CD4-positive, alpha-beta T cell treated with Interleukin-6 for 4 hours (primary cell): ENCODE results near the gene RPL7A.

Experiments
- DNase-seq: peaks from one replicate; pipeline ENCODE4 v3.0.0-alpha.2; 2020; ENCODE audit warnings: mixed read lengths

The RPL7A gene

GRCh38 chr9:133349965-133350616, 2.1 kb downstream of the RPL7A start:
- DNase-seq: no peak

DNA sequence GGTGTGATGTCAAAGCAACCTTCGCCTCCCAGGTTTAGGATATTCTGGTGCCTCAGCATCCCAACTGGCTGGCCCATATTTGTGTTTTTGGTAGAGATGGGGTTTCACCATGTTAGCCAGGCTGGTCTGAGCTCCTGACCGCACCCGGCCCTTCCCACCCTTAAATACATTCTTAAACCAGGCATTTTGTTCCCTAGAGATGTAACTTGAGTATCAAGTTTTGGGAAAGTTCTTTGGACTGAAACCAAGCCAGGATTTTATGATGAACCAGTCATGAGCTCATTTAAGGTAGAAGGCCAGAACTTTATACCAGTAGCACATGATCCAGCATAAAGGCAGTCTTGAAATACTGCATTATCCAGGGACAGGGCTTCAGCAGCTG, 3.5 kb downstream of the RPL7A start:
- no peak for DNase-seq

GRCh38 chr9:133351908-133352634, 4.1 kb downstream of the RPL7A start:
- DNase-seq: peak; percentile 45

- DNase-seq: no peak
Measured at GRCh38 chr9:133352635-133353340, 4.8 kb downstream of the RPL7A start.

GRCh38 chr9:133353548-133353947, 5.5 kb downstream of the RPL7A start:
- no peak for DNase-seq

DNA sequence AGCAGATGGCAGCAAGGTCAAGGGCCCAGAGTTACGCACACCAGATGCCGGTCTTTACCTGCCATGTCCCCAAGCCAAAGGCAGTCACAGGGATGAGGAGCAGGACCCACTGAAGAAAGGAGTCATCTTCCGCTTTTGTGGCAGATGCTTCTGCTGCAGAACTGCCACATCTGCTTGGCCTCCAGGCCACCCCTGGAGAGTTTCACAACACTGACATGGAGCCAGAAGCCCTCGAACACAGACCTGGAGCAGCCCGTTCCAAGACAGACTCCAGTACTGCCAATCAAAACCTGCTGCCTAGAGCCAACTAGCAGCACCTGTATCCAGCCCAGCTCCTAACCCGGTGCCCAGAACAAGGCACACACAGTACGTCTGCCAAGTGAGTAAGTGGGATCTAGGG, 6.7 kb downstream of the RPL7A start:
- DNase-seq: no peak

DNA sequence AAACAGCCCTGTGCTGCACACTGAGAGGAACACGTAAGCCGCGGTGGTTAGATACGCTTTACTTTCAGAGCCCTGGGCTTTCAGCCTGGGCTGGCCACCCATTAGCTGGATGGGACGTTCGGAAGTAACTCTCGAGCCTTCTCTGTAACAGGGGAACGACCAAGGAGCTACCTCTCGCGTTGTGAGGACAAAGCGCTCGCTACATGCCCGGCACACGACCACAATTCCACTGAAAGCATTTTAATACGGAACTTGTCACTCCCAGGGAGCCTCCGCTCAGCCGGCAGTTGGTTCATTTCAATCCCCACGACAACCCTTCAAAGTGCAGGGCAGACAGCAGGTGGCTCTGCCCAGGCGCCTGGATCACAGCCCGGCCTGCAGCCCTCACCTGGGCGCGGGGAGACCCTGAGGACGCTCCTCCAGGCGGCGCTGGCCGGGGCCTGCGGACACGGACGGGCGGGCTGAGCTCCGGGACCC, 7.9 kb downstream of the RPL7A start:
- DNase-seq: peak; percentile 12

- peak; percentile 94 for DNase-seq
Measured at GRCh38 chr9:133356391-133357091, 8.5 kb downstream of the RPL7A start, which contains the start of the genes SURF1 and SURF2. Gene SURF1, minus strand, starts transcription at chr9:133356487. Its CDS starts 34 bp downstream, at chr9:133356453. Gene SURF2, plus strand, starts transcription at chr9:133356550. Its CDS starts 43 bp downstream, at chr9:133356593.

DNA sequence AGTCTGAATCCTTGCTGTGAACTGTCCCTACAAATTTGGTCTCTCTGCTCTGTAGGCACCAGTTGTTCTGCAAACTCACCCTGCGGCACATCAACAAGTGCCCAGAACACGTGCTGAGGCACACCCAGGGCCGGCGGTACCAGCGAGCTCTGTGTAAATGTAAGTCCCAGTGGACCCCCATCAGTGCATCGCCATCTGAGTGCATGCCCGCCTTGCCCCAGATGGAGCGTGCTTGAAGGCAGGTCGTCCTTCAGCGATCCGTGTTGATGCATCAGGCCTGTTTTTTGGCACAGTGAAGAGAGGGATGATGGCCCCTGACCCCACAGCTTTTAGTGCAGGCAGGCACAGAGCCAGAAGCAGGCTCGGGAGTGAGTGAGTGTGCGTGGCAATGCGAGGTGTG, 9.6 kb downstream of the RPL7A start:
- DNase-seq: no peak

DNA sequence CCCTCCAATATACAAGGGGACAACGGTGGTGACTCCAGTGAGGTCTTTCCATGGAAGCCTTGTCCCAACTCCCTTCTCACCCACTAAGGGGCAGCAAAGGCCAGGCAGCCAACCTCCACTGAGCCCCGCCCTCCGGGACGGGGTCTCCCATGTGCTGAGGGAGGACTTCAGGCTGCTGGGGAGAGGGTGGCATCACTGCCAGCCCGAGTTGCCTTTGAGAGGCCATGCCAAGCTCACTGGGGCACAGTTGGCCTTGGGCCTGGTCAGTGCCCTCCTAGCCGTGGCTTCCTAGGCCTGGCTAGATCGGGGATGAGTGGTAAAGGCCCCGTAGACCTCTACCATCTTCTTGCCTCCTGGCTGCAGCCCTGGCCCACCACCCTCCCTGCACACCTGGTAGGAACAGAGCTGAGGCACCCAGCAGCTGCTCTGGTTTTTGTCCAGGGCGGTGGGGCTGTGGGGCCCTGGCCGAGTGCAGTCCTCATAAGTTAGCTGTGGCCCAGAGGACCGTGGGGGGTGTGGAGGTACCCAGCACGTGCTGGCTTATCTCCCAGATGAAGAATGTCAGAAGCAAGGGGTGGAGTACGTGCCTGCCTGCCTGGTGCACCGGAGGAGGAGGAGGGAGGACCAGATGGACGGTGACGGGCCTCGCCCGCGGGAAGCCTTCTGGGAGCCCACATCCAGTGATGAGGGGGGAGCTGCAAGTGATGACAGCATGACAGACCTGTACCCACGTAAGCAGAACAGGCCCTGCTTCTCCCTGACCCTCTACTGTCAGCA, 11.6 kb downstream of the RPL7A start:
- peak; percentile 50 for DNase-seq

DNA sequence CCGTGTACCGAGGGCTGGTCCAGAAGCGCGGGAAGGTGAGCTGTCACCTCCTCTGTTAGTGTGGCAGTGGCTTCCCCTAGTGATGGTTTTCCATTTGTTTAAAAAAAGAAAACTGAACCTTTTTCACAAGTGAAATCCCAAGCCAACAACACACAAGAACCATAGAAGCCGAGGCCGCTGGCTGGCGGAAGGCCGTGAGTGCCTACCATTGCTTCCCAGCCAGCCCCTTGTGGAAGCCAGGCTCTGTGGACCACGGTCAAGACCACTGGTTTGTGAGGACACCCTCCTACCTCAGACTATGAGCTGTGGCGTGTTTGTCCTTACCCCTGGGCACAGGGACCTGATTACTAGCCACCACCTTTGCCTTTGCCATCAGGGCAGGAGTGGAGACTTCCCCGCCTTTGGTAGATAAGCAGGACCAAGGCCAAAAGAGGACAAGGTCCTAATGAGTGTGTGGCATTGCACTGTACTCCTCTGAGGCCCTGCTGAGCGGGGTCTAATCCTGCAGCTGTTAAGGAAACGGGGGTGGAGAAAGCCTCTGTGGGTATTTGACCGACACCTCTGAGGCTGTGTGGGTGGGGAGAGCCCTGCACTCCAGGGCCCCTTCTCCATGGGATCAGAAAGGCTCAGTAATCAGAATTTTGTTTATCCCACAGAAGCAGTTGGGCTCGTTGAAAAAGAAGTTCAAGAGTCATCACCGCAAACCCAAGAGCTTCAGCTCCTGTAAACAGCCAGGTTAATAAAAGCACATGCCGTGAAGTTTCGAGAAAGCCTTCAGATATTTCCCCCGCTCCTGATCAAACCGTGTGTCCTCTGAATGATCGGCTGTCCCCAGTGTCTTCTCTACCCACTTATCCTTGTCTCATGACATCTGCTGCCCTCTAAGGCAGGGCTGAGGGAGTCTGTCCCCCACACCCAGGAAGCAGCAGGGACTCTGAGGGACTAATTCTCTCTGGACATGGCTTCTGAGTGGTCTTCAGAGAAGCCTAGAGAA, 12.7 kb downstream of the RPL7A start:
- no peak for DNase-seq

DNA sequence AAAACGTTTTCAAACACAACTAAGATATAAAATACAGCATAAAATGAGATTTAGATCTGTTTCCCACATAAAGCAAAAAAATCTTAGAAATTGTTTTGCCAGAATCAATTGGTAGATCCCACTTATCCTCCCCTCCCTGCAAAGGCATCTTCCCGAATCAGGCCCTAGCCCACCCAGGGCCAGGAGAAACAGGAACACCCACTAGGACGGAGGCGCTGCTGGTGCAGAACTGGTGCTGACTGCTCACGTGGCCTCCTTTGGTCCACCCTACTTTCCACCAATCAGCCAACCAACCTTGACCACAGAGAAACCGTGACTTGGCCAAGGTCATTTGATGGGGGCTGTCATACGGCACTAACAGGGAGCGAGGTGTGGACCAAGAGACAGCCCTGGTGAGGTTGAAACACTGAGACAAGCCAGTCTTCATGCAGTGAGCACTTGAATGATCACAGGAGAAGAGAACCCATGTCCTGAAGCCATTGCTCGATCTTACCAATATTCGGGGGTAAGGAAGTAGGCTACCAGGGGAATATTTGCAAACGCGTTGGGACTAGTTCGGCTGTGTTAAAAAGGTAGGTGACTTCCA, 13.6 kb downstream of the RPL7A start:
- no peak for DNase-seq

DNA sequence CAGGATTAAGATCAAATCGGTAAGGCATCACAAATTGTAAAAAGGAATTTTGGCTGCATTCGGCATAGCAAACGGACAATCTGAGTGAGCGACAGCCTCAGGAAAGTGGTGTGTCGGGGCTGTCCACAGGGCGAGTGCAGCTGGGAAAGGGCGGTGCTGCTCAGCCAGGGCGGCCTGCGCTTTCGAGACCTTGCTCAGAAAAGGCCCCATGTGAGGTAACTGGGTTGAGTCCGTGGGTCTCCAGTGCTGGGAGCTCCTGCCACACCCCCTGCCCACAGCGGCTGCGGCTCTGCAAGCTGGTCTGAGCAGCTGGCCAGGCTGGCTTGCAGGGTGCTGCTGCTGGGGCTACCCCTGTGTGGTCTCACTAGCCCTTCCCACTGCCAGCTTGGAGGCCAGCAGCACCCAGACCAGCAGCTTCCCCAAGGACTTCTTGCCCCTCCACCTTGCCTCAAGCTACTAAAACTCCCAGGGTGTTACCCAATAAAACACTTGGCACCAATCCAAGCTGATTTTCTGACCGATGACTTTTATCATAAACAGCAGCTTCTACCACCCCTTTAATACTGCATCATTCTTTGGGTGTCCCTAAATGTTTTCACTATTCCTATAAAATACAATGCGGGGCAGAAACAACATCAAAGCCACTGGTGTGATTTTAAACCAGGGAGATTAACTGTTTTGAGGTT, 14.5 kb downstream of the RPL7A start:
- no peak for DNase-seq

GRCh38 chr9:133366435-133366834, 18.4 kb downstream of the RPL7A start:
- DNase-seq: no peak

DNA sequence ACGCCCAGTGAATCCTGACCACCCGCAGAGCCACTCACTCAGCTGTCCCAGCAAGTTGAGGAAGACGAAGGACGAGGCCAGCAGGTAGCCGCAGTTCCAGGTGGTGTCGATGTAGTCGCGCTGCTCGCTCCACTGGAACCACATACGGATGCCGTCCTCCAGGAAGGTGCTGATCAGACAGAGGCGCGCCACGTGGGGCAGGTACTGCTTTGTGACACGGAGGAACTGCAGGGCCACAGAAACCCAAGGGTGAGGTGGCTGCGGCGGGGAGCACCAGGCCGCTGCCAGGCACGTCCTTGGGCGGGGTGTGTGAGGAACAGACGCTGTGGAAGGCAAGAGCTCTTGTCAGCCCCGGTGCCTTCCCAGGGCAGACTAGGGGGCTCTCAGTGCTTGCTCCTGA, 19.2 kb downstream of the RPL7A start:
- DNase-seq: no peak

DNA sequence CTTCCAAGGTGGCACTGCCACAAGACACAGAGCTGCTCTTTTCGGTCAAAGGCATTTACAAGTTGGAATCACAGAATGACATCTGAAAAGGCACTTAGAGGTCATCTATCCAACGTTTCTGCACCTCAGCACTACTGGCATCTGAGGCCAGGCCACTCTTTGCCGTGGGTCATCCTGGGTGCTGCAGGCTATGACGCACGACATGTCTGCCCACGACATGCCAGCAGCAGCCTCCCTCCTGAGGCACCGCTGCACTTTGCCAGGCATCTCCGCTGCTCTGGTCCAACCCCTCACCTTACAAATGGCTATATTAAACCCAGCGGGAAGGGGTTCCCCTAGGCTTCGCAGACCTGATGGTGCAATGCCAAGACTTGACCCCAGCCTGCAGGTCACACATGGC, 19.8 kb downstream of the RPL7A start:
- DNase-seq: no peak

GRCh38 chr9:133368249-133368881, 20.3 kb downstream of the RPL7A start:
- no peak for DNase-seq

- DNase-seq: no peak
Measured at GRCh38 chr9:133369422-133369821, 21.4 kb downstream of the RPL7A start.

- no peak for DNase-seq
Measured at GRCh38 chr9:133369933-133370332, 21.9 kb downstream of the RPL7A start.
